GM18951 (cell line): ENCODE data around the gene CREG2.

Source experiments
- POLR2A ChIP-seq: IDR thresholded peaks from 4 replicates; pipeline ENCODE4 v1.6.1; 2011; ENCODE audit warnings: mild to moderate bottlenecking; ENCODE audit not compliant: insufficient read length, insufficient read depth; ENCODE audit errors: extremely low read depth
- in situ Hi-C: fragments of 300-500 bp; cut with MboI; formaldehyde crosslinking; loops from one replicate; pipeline ENCODE4 v1.12.0; 2022; ENCODE audit warnings: low sequenced_read_pairs, mixed read lengths, inconsistent platforms; ENCODE audit not compliant: unreplicated experiment

The CREG2 gene

GRCh38 chr2:101401906-101402305 lies 14.6 kb upstream of the CREG2 start:
- in situ Hi-C loops, result loop anchor here (25.0 kb wide), 1 partner anchor 435 kb away; no protein-coding TSS in a partner anchor
- no peak for TF ChIP-seq POLR2A

DNA sequence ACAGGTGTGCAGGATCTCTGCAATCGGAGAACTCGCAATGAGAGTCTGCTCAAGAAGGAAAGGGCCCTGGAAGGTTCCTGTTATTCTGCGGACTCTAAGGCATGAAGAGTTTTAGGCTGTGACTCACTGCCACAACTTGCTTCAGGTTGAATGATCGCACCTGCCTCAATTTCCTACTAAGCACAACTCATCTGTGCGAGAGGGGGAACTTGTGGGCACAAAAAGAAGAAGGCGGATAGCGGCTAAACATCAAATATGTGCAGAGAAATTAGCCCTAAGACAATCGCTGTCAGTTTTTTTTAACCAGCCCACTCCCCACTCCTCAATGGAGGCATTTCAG lies 14.0 kb upstream of the CREG2 start:
- no peak for TF ChIP-seq POLR2A
- in situ Hi-C loops, result loop anchor here (25.0 kb wide), 1 partner anchor 436 kb away; no protein-coding TSS in a partner anchor

DNA sequence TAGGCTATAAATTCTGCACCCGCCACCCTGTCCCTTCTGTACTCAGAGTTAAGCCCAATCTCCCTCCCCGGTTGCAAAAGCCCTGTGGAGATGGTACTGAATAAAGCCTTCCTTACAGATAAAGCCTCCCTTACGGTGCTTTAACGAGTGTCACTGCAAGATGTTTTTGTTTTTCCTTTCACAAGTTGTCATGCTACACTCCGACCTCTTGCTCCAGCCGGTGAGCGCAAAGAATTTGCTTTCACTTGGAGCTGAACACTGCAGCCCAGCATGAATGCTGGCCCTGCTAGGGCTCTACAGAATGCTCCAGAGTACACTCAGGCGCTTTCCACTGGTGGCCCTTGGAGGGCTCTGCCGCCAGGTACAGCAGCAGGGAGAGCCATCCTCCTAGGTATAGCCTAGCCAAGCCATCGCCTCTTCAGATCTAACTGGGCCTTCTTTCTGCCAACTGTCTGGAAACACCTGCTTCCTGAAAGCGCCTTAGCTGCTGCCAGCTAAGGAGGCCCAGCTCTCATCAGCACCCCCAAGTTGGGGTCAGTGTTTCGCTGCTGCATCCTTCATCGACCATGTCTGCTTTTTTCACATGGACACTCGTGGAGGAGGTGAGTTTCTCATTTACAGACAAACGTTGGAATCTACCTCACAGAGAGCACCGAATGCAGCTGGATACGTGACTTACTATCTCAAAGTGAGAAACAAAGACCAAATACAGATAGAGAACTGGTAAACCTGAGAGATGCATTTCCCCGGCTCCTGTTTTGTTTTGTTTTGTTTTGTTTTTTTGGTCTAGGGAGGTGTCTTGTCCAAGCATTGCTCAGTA lies 13.4 kb upstream of the CREG2 start:
- TF ChIP-seq POLR2A, result no peak
- in situ Hi-C loops, result loop anchor here (25.0 kb wide), 1 partner anchor 437 kb away; no protein-coding TSS in a partner anchor

- no peak for TF ChIP-seq POLR2A
- in situ Hi-C loops, result loop anchor here (25.0 kb wide), 1 partner anchor 437 kb away; no protein-coding TSS in a partner anchor
These were observed 12.7 kb upstream of the CREG2 start for GRCh38 chr2:101400048-101400447.

- in situ Hi-C loops, result no loop called here
These were observed 11.9 kb upstream of the CREG2 start for GRCh38 chr2:101399021-101399799.

DNA sequence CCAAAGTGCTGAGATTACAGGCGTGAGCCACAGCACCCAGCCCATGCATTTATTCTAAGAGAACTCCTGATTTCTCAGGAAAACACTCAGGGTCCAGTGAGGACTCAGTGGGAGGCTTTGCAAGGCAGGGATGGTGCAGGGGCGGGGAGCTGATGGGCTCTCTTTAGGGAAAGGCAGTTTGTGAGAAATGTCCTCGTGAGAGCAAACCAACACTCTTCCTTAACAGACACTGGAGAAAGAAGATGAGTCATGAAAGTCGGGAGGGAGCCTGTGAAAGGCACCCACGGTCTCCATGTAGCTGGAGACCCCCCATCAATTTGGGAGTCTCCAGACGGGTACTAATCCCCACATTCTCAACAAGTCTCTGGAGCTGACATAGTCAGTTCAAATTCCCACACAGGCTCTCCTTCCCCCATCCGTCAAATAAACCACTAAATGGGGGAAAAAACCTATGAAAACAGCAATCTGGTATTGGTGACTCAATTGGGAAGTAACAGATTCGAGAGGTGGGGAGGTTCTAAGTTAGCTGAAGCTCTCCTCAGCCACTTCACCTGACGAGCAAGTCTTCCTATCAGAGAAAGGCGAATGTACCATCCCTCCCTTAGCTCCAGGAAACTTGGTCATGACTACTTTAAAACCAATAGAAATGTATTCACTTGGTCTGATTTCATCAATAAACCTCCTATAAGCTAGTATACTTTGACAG lies 11.0 kb upstream of the CREG2 start:
- in situ Hi-C loops, result no loop called here
- TF ChIP-seq POLR2A, result no peak

More at GRCh38 chr2:101399021-101399799, 11.9 kb upstream of the CREG2 start:
- TF ChIP-seq POLR2A, result no peak

- in situ Hi-C loops, result no loop called here
- no peak for TF ChIP-seq POLR2A
These were observed 9.0 kb upstream of the CREG2 start for GRCh38 chr2:101396316-101396717.

- in situ Hi-C loops, result no loop called here
- no peak for TF ChIP-seq POLR2A
These were observed 8.4 kb upstream of the CREG2 start for GRCh38 chr2:101395545-101396315.

DNA sequence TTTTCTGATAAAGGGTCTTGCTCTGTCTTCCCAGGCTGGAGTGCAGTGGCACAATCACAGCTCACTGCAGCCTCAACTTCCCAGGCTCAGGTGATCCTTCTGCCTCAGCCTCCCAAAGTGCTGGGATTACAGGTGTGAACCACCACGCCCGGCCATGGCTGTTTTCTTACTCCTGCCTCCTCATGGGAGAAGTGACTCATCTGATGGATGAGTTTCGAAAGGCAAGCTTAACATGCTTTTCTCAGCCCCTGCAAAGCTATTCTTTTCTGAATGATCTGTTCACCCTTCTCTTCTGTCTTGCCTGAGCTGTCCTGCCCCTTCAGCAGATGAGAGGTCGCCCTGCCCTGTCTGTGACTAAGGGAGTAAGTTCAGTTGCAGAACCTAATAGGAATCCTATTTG lies 929 bp upstream of the CREG2 start:
- TF ChIP-seq POLR2A, result no peak
- in situ Hi-C loops, result no loop called here

- no peak for TF ChIP-seq POLR2A
- in situ Hi-C loops, result no loop called here
These were observed 628 bp downstream of the CREG2 start for GRCh38 chr2:101386599-101387150.

DNA sequence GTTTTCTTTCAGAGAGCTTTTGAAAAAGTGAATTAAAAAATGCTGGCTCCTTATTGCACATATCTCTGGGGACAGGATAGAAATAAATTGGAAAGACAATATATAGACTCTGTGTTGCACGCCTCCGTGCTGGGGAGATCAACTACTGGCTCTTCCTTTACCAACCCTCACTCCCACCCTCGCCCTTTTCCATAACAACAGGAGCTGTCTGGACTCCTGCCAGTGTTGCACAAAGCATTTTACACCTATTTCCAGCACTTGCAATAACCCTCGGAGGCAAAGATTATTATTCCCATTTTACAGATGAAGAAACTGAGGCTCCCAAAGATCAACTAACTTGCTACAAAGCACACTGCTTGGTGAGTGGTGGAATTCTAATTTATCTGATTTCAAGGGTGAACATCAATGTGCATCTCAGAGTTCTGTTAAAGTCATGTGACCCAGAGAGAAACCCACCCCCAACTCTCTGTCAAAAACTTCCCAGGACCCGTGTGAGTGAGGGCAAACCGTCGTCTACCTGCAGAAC lies 4.2 kb downstream of the CREG2 start:
- in situ Hi-C loops, result no loop called here
- TF ChIP-seq POLR2A, result no peak

DNA sequence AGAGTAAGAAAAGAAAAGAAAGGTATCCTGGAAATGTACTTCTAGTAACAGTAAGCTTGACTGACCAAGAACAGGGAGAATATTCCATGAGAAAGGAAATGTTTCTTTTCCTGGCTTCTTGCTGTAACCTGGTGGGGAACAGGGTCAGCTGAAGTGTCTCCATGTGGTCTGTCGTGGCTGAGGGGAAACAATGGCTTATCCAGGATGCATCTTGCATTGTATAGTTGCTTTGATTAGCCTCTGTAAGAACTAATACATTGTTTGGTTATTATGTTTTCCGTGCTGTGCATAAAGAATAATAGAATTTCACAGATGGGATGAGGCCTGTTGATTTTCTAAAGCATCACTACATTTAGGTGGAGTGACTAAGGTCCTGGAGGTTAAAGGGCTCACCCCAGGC lies 4.9 kb downstream of the CREG2 start:
- no peak for TF ChIP-seq POLR2A
- in situ Hi-C loops, result no loop called here
